Suppressor macrophage treated with lipopolysaccharide for 1 hour (primary cell): Measurements from ENCODE around the gene ANKK1.
A peak's percentile ranks its signal among the peaks of the same experiment; 100 is the strongest.

ENCODE experiments used
- DNase-seq, 3 donors: peaks; one replicate each; pipeline ENCODE4 v3.0.0-alpha.2; 2020 to 2022

ANKK1 gene

DNA sequence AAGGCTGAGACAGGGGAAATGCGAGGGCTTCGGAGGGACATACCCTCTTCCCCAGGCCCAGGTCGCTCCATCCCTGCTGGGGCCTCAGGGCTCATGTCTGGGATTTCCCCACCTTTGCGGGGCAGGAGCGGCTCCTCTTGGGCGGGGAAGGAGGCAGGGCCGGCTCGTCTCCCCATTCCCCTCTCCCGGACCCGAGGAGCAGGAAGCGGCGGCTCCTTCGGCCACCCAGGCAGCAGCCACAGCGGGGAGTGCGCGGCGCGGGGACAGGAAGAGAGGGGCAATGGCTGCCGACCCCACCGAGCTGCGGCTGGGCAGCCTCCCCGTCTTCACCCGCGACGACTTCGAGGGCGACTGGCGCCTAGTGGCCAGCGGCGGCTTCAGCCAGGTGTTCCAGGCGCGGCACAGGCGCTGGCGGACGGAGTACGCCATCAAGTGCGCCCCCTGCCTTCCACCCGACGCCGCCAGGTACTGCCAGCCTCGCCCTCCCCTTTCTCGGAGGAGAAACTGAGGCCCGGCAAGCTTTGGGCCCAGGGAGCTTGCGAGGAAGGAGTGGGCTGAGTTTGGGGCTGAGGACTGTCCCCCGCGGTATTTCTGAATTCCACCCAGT, at the start of gene ANKK1:
Gene ANKK1, plus strand, starts transcription at position 175 of the 607 bp plus-strand sequence. Its CDS starts 106 bp downstream, at position 281.
- no peak for DNase-seq

DNA sequence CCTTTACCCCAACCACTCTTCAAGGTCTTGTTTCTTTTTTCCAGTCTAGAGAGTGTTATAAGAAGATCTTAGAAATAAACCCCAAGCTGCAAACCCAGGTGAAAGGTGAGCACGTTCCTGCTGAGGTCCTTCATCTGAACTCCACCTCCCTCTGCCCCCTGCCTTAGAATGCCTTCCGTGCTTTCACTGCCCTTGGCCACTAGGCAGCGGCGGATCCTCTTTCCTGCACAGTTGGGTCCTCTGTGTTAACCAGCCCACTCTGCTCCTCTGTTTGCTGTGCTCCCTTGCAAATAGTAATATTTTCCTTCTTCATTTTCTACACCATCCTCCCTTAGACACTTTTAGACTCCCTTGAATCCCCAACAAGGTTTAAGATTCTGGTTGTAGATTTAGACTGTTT, 48.8 kb upstream of the ANKK1 start:
- no peak for DNase-seq

DNA sequence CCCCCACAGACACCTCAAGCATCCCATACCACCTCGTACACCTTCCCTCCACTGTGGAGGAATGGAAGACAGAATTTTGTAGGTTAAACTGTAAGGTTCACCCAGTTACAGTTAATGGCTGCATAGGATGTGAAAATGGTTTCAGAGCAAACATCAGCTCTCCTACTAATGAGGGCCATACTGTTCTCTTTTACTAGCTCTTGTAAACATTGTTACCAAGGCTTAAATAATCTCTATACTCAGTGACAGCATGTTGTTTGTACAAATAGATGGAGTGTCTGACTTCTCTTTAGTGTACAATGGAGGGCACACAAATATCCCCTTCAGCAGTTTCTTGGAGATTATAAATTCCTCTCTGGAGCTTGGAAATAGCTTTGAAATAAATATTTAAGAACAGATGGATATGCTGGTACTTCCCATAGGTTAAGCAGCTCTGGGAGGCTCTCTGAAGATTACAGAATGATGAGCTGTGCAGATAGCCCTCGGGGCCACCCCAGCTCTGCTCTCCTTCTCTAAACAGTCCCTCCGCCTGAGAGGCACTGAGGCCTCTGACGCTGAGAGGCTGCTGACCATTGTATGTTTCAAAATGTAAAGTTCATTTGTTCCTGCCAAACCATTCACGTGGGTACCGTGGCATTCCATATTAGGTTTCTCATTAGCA, 47.5 kb upstream of the ANKK1 start:
- DNase-seq, result no peak

GRCh38 chr11:113341388-113342165, 46.0 kb upstream of the ANKK1 start:
- DNase-seq, result no peak

DNA sequence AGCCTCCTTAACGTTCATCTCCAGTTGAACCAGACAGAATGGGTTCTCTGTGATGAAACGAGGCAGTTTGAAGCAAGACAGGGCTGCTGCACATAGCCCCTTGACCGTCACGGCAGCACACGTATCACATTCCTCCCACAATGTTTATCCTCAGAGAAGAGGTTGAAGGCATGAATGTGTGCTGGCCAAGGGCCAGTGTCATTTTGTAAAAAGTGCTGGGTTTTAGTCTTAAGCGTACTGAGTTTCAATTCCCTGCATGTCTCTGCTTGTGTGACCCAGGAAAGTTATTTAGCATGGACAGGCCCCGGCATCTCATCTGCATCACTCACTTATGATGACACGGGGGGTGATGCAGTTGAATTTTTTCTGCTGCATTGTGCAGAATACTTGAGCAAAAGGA, 41.6 kb upstream of the ANKK1 start:
- no peak for DNase-seq

- DNase-seq, result no peak
These were observed 38.1 kb upstream of the ANKK1 start for GRCh38 chr11:113349528-113349927.

- DNase-seq, result no peak
These were observed 37.1 kb upstream of the ANKK1 start for GRCh38 chr11:113350336-113351067.

- no peak for DNase-seq
These were observed 36.5 kb upstream of the ANKK1 start for GRCh38 chr11:113351068-113351450.

GRCh38 chr11:113351480-113351879, 36.1 kb upstream of the ANKK1 start:
- no peak for DNase-seq

GRCh38 chr11:113356203-113356602, 31.4 kb upstream of the ANKK1 start:
- DNase-seq, result no peak

GRCh38 chr11:113363406-113363805, 24.2 kb upstream of the ANKK1 start:
- DNase-seq, result no peak

GRCh38 chr11:113363996-113364641, 23.5 kb upstream of the ANKK1 start:
- no peak for DNase-seq

GRCh38 chr11:113365895-113366294, 21.7 kb upstream of the ANKK1 start:
- no peak for DNase-seq

DNA sequence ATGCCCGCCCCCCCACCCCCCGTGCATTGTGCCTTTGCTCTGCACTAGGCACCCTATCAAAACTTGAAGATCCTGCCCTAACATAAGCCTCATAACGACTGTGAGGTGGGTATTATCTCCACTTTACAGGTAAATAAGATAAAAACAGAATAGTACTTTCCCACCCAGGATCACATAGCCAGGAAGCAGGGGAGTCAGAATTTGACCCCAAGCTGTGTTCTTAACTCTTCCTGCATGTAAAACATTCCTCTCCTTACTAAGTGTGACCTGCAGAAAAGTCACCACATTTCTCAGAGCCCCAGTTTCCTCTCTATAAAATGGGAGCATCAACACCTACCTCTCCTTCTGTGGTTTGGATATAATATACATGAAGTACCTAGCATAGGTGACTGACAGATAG, 18.2 kb upstream of the ANKK1 start:
- no peak for DNase-seq

DNA sequence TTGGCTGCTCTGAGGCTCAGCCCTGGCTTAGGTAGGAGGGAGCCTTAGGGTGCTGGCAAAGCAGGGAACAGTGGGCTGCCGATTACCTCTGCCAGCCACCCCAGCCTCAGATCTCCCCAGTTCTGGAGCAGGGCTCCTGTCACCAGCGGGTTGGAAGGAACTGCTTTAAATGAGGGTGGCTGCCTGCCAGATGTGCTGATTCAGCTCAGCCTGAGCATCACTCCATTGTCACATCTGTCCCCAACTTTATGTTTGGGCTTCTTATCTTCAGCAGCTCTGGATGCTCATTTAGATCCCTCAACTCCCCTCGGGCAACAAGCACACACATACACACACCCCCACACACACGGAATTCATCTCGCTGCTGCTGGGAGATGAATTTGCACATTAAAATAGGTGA, 16.9 kb upstream of the ANKK1 start:
- no peak for DNase-seq

GRCh38 chr11:113372309-113372708, 15.3 kb upstream of the ANKK1 start:
- no peak for DNase-seq

GRCh38 chr11:113373306-113373705, 14.3 kb upstream of the ANKK1 start:
- peak; percentile 40 to 42 (median 41) for DNase-seq

DNA sequence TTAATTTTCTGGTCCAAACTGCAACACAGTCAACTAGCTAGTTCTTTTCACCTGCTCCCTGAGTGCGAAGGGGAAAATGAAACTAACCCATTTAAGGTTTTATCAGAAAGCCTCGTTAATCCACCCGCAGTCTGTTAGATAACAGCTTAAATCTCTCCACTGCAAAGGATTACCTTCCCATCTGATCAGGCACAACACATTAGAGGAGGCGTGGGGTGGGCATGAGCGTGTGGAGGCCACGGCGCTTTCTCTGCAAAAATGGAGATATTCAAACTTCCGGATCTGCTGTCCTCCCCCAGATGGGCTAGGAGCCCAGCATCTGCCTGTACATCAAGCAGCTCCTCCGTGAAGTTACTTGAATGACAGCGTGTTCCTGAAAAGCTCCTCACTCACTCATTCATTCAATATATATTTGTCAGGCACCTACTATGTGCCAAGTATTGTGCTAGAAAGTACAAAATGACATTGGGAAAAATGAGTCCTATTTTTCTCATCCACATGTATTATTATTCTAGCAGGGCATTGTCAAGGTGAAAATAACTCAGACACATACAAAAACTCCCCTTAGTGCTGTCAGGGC, 13.5 kb upstream of the ANKK1 start:
- DNase-seq, result no peak

- DNase-seq, result no peak
These were observed 12.2 kb upstream of the ANKK1 start for GRCh38 chr11:113375402-113375801.

- DNase-seq, result peak; percentile 21 to 33 (median 23)
These were observed 11.4 kb upstream of the ANKK1 start for GRCh38 chr11:113376156-113376555.

GRCh38 chr11:113377681-113378412, 9.7 kb upstream of the ANKK1 start:
- DNase-seq, result no peak

- DNase-seq, result no peak
These were observed 8.9 kb upstream of the ANKK1 start for GRCh38 chr11:113378692-113379091.
